Panc1 (cell line): Measurements from ENCODE around the gene FERMT3. TPM values are rescaled to one million over a fixed set of nuclear protein-coding genes. Genes with fewer than 3 reads are reported as not detected.

Source experiments
- ATAC-seq: fragments of 200-7000 bp; cut with Tn5 transposase; 2 replicates; pipeline ENCODE4 v1.9.1; 2020; ENCODE audit warnings: mild to moderate bottlenecking, moderate library complexity
- BruUV-seq: library from RNA; stranded (reverse); fragments of 400-500 nt; replicated peaks from 2 replicates; lab custom pipeline; 2021; lab: Mats Ljungman, UMichigan
- CTCF ChIA-PET: fragments of 300-600 bp; sonication (Branson Sonifier 250); formaldehyde crosslinking; loops from one replicate; lab custom pipeline; 2022; ENCODE audit warnings: antibody characterized with exemption; lab: Charles Lee
- POLR2A ChIA-PET: fragments of 300-600 bp; sonication (Branson Sonifier 250); formaldehyde crosslinking; loops from one replicate; lab custom pipeline; 2022; ENCODE audit warnings: antibody characterized with exemption; lab: Charles Lee
- DNase-seq: peaks from one replicate; pipeline ENCODE4 v3.0.0-alpha.2; 2010; ENCODE audit warnings: low read depth, low spot score
- H3K27ac ChIP-seq: 2 replicates; pipeline ENCODE4 v1.5.1; 2011; ENCODE audit warnings: mild to moderate bottlenecking, low read length, inconsistent platforms
- H3K27me3 ChIP-seq: fragments of 200-500 bp; sonication (Bioruptor generic); 2 replicates; pipeline ENCODE4 v1.6.0; 2014; ENCODE audit warnings: low read length, inconsistent platforms; ENCODE audit not compliant: control insufficient read depth, insufficient read depth
- H3K36me3 ChIP-seq: fragments of 200-500 bp; sonication (Bioruptor generic); 2 replicates; pipeline ENCODE4 v1.5.1; 2014; ENCODE audit warnings: inconsistent platforms, mild to moderate bottlenecking, low read length, moderate library complexity; ENCODE audit not compliant: control insufficient read depth, insufficient read depth
- H3K4me1 ChIP-seq: 2 replicates; pipeline ENCODE4 v1.5.1; 2011; ENCODE audit warnings: inconsistent platforms, mild to moderate bottlenecking, low read length, moderate library complexity; ENCODE audit not compliant: control insufficient read depth, insufficient read depth
- H3K4me3 ChIP-seq, 2 experiments: 2 replicates each; pipeline ENCODE4 v1.5.1; 2011 to 2012; ENCODE audit warnings: low read depth in 2 of 2, low read length in 2 of 2, mild to moderate bottlenecking in 2 of 2, inconsistent platforms in 1 of 2, moderate library complexity in 1 of 2
- H3K9me3 ChIP-seq: fragments of 200-500 bp; sonication (Bioruptor generic); 2 replicates; pipeline ENCODE4 v1.5.1; 2014; ENCODE audit warnings: low read depth, mild to moderate bottlenecking, inconsistent platforms, low read length, moderate library complexity; ENCODE audit not compliant: control insufficient read depth, insufficient read depth
- POLR2AphosphoS5 ChIP-seq: IDR thresholded peaks from 2 replicates; pipeline ENCODE4 v1.6.1; 2012; ENCODE audit warnings: mild to moderate bottlenecking, low read depth, low read length, moderate library complexity
- SIN3A ChIP-seq: IDR thresholded peaks from 2 replicates; pipeline ENCODE4 v1.6.1; 2012; ENCODE audit warnings: low read depth, mild to moderate bottlenecking, low read length, moderate library complexity, borderline replicate concordance; ENCODE audit not compliant: insufficient read depth
- TCF7L2 ChIP-seq: IDR thresholded peaks from 2 replicates; pipeline ENCODE4 v1.6.1; 2011; ENCODE audit warnings: mild to moderate bottlenecking, low read depth, low read length, inconsistent platforms
- in situ Hi-C: cut with HindIII; loops from 2 replicates; pipeline ENCODE4 v1.10.0; 2016; ENCODE audit warnings: low sequenced_read_pairs, low pct_unique_long_range_greater_than_20kb
- intact Hi-C: fragments of 100-400 bp; cut with micrococcal nuclease; formaldehyde crosslinking; loops from one replicate; pipeline ENCODE4 v1.10.0; 2022; ENCODE audit not compliant: unreplicated experiment
- total RNA-seq: library from RNA; stranded (reverse); gene quantifications from one replicate; pipeline ENCODE4 v1.2.1, GENCODE V29; 2021; ENCODE audit not compliant: unreplicated experiment
- TF ChIP-seq, protein P1 (sequence below): fragments of 450-650 bp; IDR thresholded peaks from 2 replicates; pipeline ENCODE4 v1.5.1; 2017; ENCODE audit warnings: mild to moderate bottlenecking
- TF ChIP-seq, protein P2 (sequence below), 2 experiments: IDR thresholded peaks; 2 replicates each; pipeline ENCODE4 v1.6.1; 2011 to 2012; ENCODE audit warnings: low read depth in 2 of 2, control low read depth in 1 of 2, low read length in 1 of 2, mild to moderate bottlenecking in 1 of 2, moderate library complexity in 1 of 2; ENCODE audit not compliant: insufficient read depth in 1 of 2

FERMT3 gene
- total RNA-seq, 1 experiment from 2014 or later = 2.9 TPM

DNA sequence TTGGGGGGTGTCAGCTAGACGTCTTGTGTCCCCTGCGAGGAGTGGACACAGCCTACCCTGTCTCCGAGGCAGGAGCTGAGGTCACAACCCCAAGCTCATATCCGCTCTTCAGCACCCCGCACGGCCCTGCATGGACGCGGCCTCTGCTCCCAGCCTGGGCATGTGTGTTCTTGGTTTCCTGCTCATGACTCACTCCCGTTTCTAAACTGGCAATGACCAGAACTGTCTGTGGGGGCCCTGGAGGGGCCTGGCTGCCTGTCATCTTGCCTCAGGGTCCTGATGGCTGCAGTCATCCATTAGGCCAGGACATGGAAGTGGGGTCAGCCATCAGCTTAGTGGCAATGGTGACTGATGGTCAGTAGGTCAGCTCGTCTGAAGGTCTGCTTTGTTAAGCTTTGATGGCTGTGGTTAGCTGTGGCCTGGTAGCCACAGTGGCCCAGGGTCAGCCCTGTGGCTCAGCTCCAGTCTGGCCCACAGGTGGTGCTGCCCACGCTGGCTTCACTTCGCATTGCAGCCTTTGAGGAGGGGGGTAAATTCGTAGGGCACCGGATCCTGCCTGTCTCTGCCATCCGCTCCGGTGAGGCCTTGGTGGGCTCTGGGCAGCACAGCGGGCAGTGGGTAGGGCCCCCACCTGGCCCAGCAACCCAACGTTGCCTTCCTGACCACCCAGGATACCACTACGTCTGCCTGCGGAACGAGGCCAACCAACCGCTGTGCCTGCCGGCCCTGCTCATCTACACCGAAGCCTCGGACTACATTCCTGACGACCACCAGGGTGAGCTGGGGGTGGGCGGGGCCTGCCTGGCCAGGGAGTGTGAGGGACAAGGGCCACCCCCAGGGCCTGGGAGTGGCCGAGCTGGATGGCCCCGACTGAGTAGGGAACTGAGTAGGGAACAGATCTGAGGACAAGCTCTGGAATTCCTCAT lies 56.8 kb downstream of the FERMT3 start:
- BruUV-seq = no TSS peak
- POLR2A ChIA-PET = interaction anchor here (0.6 kb wide), 1 partner anchor 14 kb away, joined by 3 read pairs; no protein-coding TSS in a partner anchor
- H3K27me3 ChIP-seq = no peaks in the 10 kb centered on the region
- H3K4me3 ChIP-seq = no peak overlapping the region
- DNase-seq (no peak), ATAC-seq (no peak)
- intact Hi-C loops (no loop called here), in situ Hi-C loops (no loop called here)
- H3K36me3 ChIP-seq = no peaks in the 10 kb centered on the region
- TF ChIP-seq, protein P1, sequence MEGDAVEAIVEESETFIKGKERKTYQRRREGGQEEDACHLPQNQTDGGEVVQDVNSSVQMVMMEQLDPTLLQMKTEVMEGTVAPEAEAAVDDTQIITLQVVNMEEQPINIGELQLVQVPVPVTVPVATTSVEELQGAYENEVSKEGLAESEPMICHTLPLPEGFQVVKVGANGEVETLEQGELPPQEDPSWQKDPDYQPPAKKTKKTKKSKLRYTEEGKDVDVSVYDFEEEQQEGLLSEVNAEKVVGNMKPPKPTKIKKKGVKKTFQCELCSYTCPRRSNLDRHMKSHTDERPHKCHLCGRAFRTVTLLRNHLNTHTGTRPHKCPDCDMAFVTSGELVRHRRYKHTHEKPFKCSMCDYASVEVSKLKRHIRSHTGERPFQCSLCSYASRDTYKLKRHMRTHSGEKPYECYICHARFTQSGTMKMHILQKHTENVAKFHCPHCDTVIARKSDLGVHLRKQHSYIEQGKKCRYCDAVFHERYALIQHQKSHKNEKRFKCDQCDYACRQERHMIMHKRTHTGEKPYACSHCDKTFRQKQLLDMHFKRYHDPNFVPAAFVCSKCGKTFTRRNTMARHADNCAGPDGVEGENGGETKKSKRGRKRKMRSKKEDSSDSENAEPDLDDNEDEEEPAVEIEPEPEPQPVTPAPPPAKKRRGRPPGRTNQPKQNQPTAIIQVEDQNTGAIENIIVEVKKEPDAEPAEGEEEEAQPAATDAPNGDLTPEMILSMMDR = no peak
- TF ChIP-seq SIN3A = no peak
- TF ChIP-seq, protein P2, sequence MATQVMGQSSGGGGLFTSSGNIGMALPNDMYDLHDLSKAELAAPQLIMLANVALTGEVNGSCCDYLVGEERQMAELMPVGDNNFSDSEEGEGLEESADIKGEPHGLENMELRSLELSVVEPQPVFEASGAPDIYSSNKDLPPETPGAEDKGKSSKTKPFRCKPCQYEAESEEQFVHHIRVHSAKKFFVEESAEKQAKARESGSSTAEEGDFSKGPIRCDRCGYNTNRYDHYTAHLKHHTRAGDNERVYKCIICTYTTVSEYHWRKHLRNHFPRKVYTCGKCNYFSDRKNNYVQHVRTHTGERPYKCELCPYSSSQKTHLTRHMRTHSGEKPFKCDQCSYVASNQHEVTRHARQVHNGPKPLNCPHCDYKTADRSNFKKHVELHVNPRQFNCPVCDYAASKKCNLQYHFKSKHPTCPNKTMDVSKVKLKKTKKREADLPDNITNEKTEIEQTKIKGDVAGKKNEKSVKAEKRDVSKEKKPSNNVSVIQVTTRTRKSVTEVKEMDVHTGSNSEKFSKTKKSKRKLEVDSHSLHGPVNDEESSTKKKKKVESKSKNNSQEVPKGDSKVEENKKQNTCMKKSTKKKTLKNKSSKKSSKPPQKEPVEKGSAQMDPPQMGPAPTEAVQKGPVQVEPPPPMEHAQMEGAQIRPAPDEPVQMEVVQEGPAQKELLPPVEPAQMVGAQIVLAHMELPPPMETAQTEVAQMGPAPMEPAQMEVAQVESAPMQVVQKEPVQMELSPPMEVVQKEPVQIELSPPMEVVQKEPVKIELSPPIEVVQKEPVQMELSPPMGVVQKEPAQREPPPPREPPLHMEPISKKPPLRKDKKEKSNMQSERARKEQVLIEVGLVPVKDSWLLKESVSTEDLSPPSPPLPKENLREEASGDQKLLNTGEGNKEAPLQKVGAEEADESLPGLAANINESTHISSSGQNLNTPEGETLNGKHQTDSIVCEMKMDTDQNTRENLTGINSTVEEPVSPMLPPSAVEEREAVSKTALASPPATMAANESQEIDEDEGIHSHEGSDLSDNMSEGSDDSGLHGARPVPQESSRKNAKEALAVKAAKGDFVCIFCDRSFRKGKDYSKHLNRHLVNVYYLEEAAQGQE (IDR thresholded peaks at IDR 0.05; ENCODE audit: insufficient read depth in 1 of 2, low read depth in 2 of 2, low read length in 1 of 2) = no peak
- TF ChIP-seq TCF7L2 = no peak
- no peak for TF ChIP-seq POLR2AphosphoS5
- peaks cover 6% of the 10 kb centered on the region for H3K4me1 ChIP-seq
- H3K9me3 ChIP-seq = no peaks in the 10 kb centered on the region
- no peak overlapping the region for H3K27ac ChIP-seq
- CTCF ChIA-PET = interaction anchor here (0.6 kb wide), 1 partner anchor 11 kb away, joined by 5 read pairs; no protein-coding TSS in a partner anchor

DNA sequence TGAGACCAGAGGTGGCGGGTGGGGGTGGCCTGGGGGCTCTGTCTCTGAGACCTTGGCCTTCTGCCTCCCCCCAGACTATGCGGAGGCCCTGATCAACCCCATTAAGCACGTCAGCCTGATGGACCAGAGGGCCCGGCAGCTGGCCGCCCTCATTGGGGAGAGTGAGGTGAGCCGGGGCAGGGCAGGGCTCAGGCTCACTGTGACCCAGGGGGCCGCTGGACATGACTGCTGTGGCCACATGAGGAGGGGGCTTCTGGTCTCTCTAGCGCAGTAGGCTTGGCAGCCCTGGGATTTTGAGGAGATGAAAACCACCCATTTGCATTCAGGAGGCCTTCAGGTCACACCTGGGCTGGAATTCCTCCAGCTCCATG lies 57.4 kb downstream of the FERMT3 start:
- H3K4me3 ChIP-seq = no peak overlapping the region
- intact Hi-C loops (no loop called here), in situ Hi-C loops (no loop called here)
- ChIA-PET POLR2A (interaction anchor here (0.6 kb wide), 2 partner anchors 13 to 1032 kb away, joined by 3 to 9 read pairs; no protein-coding TSS in a partner anchor), CTCF (no interaction called here)
- H3K4me1 ChIP-seq = peaks cover 13% of the 10 kb centered on the region
- no peak for ATAC-seq
- H3K27ac ChIP-seq = no peak overlapping the region
- no peak for DNase-seq
- TF ChIP-seq POLR2AphosphoS5 = no peak
- TF ChIP-seq SIN3A = no peak
- TF ChIP-seq TCF7L2 = no peak
- TF ChIP-seq, protein P1 = no peak
- TF ChIP-seq, protein P2 (IDR thresholded peaks at IDR 0.05; ENCODE audit: insufficient read depth in 1 of 2, low read depth in 2 of 2, low read length in 1 of 2) = no peak
- no peaks in the 10 kb centered on the region for H3K36me3 ChIP-seq
- no peaks in the 10 kb centered on the region for H3K27me3 ChIP-seq
- BruUV-seq = no TSS peak
- no peaks in the 10 kb centered on the region for H3K9me3 ChIP-seq
